K562 treated with DMSO at 1 percent for 4 hours (cell line): ENCODE results near the gene TREML1. TPM values are rescaled to one million over a fixed set of nuclear protein-coding genes. Genes with fewer than 3 reads are reported as not detected.

Source experiments
- total RNA-seq: library from RNA; unstranded; fragments of 300-600 nt; gene quantifications from 2 replicates; pipeline ENCODE4 v1.2.3, GENCODE V29; 2022; ENCODE audit not compliant: insufficient read depth

Gene TREML1
- total RNA-seq, result not detected in 2 replicates

GRCh38 chr6:41153992-41154625 is at the start of gene TREML1:
Gene TREML1 (minus strand): TSS chr6:41154347. CDS start chr6:41154288, 59 bp downstream.

GRCh38 chr6:41200901-41201763 is 47.0 kb upstream of the TREML1 start, which contains the start of gene TREML2:
Gene TREML2 (minus strand): TSS chr6:41201149. CDS start chr6:41201008, 141 bp downstream.

GRCh38 chr6:41162687-41163418 is 8.7 kb upstream of the TREML1 start, which contains the start of gene TREM2:
Gene TREM2 (minus strand): TSS chr6:41163116. CDS start chr6:41163082, 34 bp downstream.

Other genes with a start within 250 kb of the TREML1 start
- 2.4 and 3.0 TPM in 2 replicates for gene UNC5CL, start 115.1 kb downstream of the TREML1 start, total RNA-seq
- gene TSPO2, start 111.9 kb downstream of the TREML1 start, total RNA-seq, result not detected in 2 replicates
- gene APOBEC2, start 101.1 kb downstream of the TREML1 start, total RNA-seq, result not detected in 2 replicates
- 28.7 and 32.6 TPM in 2 replicates for gene OARD1, start 82.0 kb downstream of the TREML1 start, total RNA-seq
- gene NFYA, start 81.4 kb downstream of the TREML1 start, total RNA-seq, result 13.4 and 17.3 TPM in 2 replicates
- not detected in 2 replicates for gene TREM2, start 8.8 kb upstream of the TREML1 start, total RNA-seq
- gene TREML2, start 46.8 kb upstream of the TREML1 start, total RNA-seq, result 0.69 and 1.8 TPM in 2 replicates
- gene TREML4, start 74.0 kb upstream of the TREML1 start, total RNA-seq, result not detected in 2 replicates
- not detected in 2 replicates for gene TREM1, start 132.3 kb upstream of the TREML1 start, total RNA-seq
- not detected in 2 replicates for gene NCR2, start 181.3 kb upstream of the TREML1 start, total RNA-seq